ENCODE data around the gene CHPT1.

Gene CHPT1

DNA sequence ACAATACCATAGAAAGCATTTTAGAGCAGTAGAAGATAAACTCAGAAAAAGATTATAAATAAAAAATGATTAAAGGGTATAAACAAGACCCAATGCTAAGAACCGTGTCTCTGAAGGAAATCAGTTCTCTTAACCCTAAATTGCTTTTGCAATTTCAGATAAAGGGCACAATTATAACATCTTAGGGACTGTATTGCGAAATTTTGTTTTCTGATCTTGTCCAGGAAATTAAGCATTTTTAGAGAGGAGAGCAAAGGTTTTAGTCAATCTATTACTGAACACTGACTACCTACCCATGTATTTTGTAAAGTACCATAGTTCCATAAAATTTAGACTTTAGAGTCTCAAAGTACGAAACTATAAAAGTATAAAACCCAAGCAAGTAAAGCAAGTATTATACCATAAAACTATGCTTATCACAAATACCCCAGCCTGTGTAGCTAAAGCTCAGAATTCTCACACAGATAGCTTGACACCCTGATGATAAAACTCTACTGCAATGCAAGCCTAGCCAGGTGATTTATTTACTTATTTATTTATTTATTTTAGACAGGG is 6.8 kb upstream of the CHPT1 start:
- no peak overlapping the region for H3K4me2 ChIP-seq (ENCODE audit: low read depth, low read length, poor library complexity, severe bottlenecking)
- no peaks in the 10 kb centered on the region for H3K9me2 ChIP-seq (replicated peaks; ENCODE audit: insufficient read depth, low read length)
- no peaks in the 10 kb centered on the region for H3K36me3 ChIP-seq (ENCODE audit: low read length)
- H4K20me1 ChIP-seq (ENCODE audit: low read depth, low read length) = no peaks in the 10 kb centered on the region
- no peak overlapping the region for H3K9ac ChIP-seq (ENCODE audit: low read length)
- no peak overlapping the region for H2AFZ ChIP-seq (ENCODE audit: low read depth, low read length, severe bottlenecking)
- no peaks in the 10 kb centered on the region for H3K9me3 ChIP-seq (ENCODE audit: insufficient read depth, low read length)
- no peaks in the 10 kb centered on the region for H3K27me3 ChIP-seq (ENCODE audit: low read length)
- no peak overlapping the region for H3K27ac ChIP-seq (ENCODE audit: low read depth, low read length)
- no peaks in the 10 kb centered on the region for H3F3A ChIP-seq (ENCODE audit: insufficient read depth)
- no peak overlapping the region for H3K4me3 ChIP-seq (ENCODE audit: insufficient read depth, low read length, poor library complexity, severe bottlenecking)
- H3K79me2 ChIP-seq (ENCODE audit: insufficient read depth, low read length) = no peaks in the 10 kb centered on the region
- TF ChIP-seq, protein P1, sequence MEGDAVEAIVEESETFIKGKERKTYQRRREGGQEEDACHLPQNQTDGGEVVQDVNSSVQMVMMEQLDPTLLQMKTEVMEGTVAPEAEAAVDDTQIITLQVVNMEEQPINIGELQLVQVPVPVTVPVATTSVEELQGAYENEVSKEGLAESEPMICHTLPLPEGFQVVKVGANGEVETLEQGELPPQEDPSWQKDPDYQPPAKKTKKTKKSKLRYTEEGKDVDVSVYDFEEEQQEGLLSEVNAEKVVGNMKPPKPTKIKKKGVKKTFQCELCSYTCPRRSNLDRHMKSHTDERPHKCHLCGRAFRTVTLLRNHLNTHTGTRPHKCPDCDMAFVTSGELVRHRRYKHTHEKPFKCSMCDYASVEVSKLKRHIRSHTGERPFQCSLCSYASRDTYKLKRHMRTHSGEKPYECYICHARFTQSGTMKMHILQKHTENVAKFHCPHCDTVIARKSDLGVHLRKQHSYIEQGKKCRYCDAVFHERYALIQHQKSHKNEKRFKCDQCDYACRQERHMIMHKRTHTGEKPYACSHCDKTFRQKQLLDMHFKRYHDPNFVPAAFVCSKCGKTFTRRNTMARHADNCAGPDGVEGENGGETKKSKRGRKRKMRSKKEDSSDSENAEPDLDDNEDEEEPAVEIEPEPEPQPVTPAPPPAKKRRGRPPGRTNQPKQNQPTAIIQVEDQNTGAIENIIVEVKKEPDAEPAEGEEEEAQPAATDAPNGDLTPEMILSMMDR (IDR thresholded peaks at IDR 0.05; ENCODE audit: insufficient read depth, low read length, poor library complexity, severe bottlenecking) = no peak
- no peak for TF ChIP-seq EZH2phosphoT487 (conservative IDR thresholded peaks at IDR 0.05; ENCODE audit: low read length)

DNA sequence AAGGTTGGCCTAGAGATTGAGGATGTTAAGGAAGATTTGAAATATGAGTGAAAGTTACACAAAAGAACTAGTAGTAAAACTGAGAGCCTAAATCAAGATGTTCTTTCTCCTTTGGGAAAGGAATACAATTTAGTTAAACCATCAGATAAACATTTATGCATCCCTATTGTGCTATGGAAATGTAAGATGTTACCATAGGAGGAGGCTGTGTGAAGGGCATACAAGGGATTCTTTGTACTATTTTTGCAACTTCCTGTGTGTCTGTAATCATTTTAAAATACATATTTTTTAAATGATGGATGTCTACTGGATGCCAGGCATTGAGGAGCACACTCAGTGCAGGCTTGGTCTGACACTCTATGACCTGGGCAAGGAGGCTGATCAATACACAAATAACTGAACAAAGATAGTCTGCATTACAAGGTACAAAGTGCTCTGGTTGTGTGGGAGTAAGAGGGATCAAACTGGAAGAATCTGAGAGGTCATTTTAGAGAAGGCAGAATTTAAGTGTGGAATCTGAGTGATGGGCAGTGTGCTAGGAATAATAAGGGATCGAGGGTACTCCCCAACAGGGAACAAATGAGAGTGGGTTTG is 5.8 kb upstream of the CHPT1 start:
- TF ChIP-seq EZH2phosphoT487 (conservative IDR thresholded peaks at IDR 0.05; ENCODE audit: low read length) = no peak
- TF ChIP-seq, protein P1 (IDR thresholded peaks at IDR 0.05; ENCODE audit: insufficient read depth, low read length, poor library complexity, severe bottlenecking) = no peak

DNA sequence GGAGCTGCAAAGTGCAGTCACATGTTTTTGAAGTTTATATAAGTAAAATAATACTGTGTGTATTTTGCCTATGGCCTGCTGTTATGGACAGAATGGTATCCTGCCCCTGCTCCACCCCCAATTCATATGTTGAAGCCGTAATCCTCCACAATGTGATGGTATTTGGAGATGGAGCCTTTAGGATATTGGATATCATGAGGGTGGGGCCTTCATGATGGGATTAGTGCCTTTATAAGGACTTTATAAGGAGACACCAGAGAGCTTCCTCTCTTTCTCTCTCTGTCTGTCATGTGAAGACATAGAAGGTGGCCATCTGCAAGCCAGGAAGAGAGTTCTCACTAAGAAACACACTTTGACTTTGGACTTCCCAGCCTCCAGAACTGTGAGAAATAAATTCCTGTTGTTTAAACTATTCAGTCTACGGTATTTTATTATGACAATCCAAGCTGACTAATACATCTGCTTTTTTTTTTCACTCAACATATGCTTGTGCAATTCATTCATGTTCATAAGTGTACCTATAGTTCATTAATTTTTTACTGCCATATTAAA is 3.1 kb upstream of the CHPT1 start:
- H3K79me2 ChIP-seq (ENCODE audit: insufficient read depth, low read length) = no peaks in the 10 kb centered on the region
- H3K9me3 ChIP-seq (ENCODE audit: insufficient read depth, low read length) = no peaks in the 10 kb centered on the region
- H3F3A ChIP-seq (ENCODE audit: insufficient read depth) = no peaks in the 10 kb centered on the region
- no peaks in the 10 kb centered on the region for H3K9me2 ChIP-seq (replicated peaks; ENCODE audit: insufficient read depth, low read length)
- H3K27ac ChIP-seq (ENCODE audit: low read depth, low read length) = no peak overlapping the region
- H4K20me1 ChIP-seq (ENCODE audit: low read depth, low read length) = no peaks in the 10 kb centered on the region
- no peaks in the 10 kb centered on the region for H3K36me3 ChIP-seq (ENCODE audit: low read length)
- H3K4me2 ChIP-seq (ENCODE audit: low read depth, low read length, poor library complexity, severe bottlenecking) = no peak overlapping the region
- no peaks in the 10 kb centered on the region for H3K27me3 ChIP-seq (ENCODE audit: low read length)
- H3K4me3 ChIP-seq (ENCODE audit: insufficient read depth, low read length, poor library complexity, severe bottlenecking) = no peak overlapping the region
- H2AFZ ChIP-seq (ENCODE audit: low read depth, low read length, severe bottlenecking) = no peak overlapping the region
- no peak for TF ChIP-seq EZH2phosphoT487 (conservative IDR thresholded peaks at IDR 0.05; ENCODE audit: low read length)
- TF ChIP-seq, protein P1 (IDR thresholded peaks at IDR 0.05; ENCODE audit: insufficient read depth, low read length, poor library complexity, severe bottlenecking) = no peak
- H3K9ac ChIP-seq (ENCODE audit: low read length) = no peak overlapping the region

More for the DNA sequence above, 5.8 kb upstream of the CHPT1 start:
- Histone ChIP-seq H3K4me3 (ENCODE audit: insufficient read depth, low read length, poor library complexity, severe bottlenecking) (no peak overlapping the region), H3K9me3 (ENCODE audit: insufficient read depth, low read length) (no peaks in the 10 kb centered on the region), H3K27me3 (ENCODE audit: low read length) (no peaks in the 10 kb centered on the region), H3F3A (ENCODE audit: insufficient read depth) (no peaks in the 10 kb centered on the region), H3K4me2 (ENCODE audit: low read depth, low read length, poor library complexity, severe bottlenecking) (no peak overlapping the region), H4K20me1 (ENCODE audit: low read depth, low read length) (no peaks in the 10 kb centered on the region), H3K36me3 (ENCODE audit: low read length) (no peaks in the 10 kb centered on the region), H3K9me2 (replicated peaks; ENCODE audit: insufficient read depth, low read length) (no peaks in the 10 kb centered on the region), H3K79me2 (ENCODE audit: insufficient read depth, low read length) (no peaks in the 10 kb centered on the region), H3K9ac (ENCODE audit: low read length) (no peak overlapping the region), H2AFZ (ENCODE audit: low read depth, low read length, severe bottlenecking) (no peak overlapping the region), H3K27ac (ENCODE audit: low read depth, low read length) (no peak overlapping the region)

Measured in SU-DHL-6 (cell line).